HCT116 (cell line): ENCODE data around the gene PDGFA.

ENCODE experiments used
- CEBPB ChIP-seq: IDR thresholded peaks from 2 replicates; pipeline ENCODE4 v1.6.1; 2012; ENCODE audit warnings: low read depth
- CTCF ChIP-seq, 3 experiments: fragments of 200-600 bp in 1 of 3; sonication (generic) in 1 of 3; IDR thresholded peaks in 2 of 3; conservative IDR thresholded peaks in 1 of 3; 2 replicates each; pipeline ENCODE4 v1.5.1; 2012 to 2017; ENCODE audit warnings: low read depth in 2 of 3, low read length in 2 of 3, antibody characterized with exemption in 1 of 3, borderline replicate concordance in 1 of 3, control low read depth in 1 of 3, mild to moderate bottlenecking in 1 of 3, mixed read lengths in 1 of 3, mixed run types in 1 of 3, moderate library complexity in 1 of 3; ENCODE audit not compliant: insufficient read depth in 1 of 3
- EZH2 ChIP-seq: fragments of 200-600 bp; sonication (generic); IDR thresholded peaks from 2 replicates; pipeline ENCODE4 v1.6.1; 2017; ENCODE audit warnings: antibody characterized with exemption, mixed run types
- EZH2phosphoT487 ChIP-seq: fragments of 200-600 bp; IDR thresholded peaks from 2 replicates; pipeline ENCODE4 v1.6.1; 2018; ENCODE audit warnings: antibody characterized with exemption, borderline replicate concordance
- JUND ChIP-seq: IDR thresholded peaks from 2 replicates; pipeline ENCODE4 v1.6.1; 2012
- MAX ChIP-seq: IDR thresholded peaks from 2 replicates; pipeline ENCODE4 v1.6.1; 2012
- POLR2A ChIP-seq: IDR thresholded peaks from 2 replicates; pipeline ENCODE4 v1.7.0; 2011; ENCODE audit warnings: borderline replicate concordance; ENCODE audit not compliant: insufficient read depth, insufficient read length; ENCODE audit errors: extremely low read depth
- POLR2AphosphoS5 ChIP-seq: IDR thresholded peaks from 2 replicates; pipeline ENCODE4 v1.6.1; 2011; ENCODE audit warnings: mild to moderate bottlenecking, low read depth, low read length, moderate library complexity
- REST ChIP-seq: IDR thresholded peaks from 2 replicates; pipeline ENCODE4 v1.6.1; 2012; ENCODE audit warnings: low read depth
- SIN3A ChIP-seq: IDR thresholded peaks from 2 replicates; pipeline ENCODE4 v1.6.1; 2012; ENCODE audit warnings: low read depth
- YY1 ChIP-seq: IDR thresholded peaks from 2 replicates; pipeline ENCODE4 v1.6.1; 2011; ENCODE audit warnings: low read length, low read depth, moderate library complexity, mild to moderate bottlenecking; ENCODE audit not compliant: insufficient replicate concordance; ENCODE audit errors: extremely low read depth
- ZNF274 ChIP-seq: fragments of 200-500 bp; sonication (Bioruptor generic); IDR thresholded peaks from 2 replicates; pipeline ENCODE4 v1.6.1; 2014; ENCODE audit warnings: mild to moderate bottlenecking, low read depth, low read length, inconsistent platforms

- TF ChIP-seq JUND (no peak), CTCF (IDR thresholded peaks at IDR 0.05 in 2 of 3, conservative IDR thresholded peaks at IDR 0.05 in 1 of 3; ENCODE audit: borderline replicate concordance in 1 of 3, insufficient read depth in 1 of 3, low read depth in 2 of 3, low read length in 2 of 3) (no peak), EZH2phosphoT487 (no peak), REST (no peak), ZNF274 (no peak), POLR2A (no peak), MAX (no peak), YY1 (no peak), POLR2AphosphoS5 (no peak), EZH2 (no peak), SIN3A (no peak), CEBPB (no peak)
Measured at GRCh38 chr7:563629-564170, 44.1 kb upstream of the PDGFA start.
